Lower leg skin (tissue), 3 donors: ENCODE measurements around the gene SHCBP1.

Source experiments
- POLR2A ChIP-seq, 2 donors: fragments of 450-650 bp; IDR thresholded peaks; one replicate each; pipeline ENCODE4 v1.6.1; 2016 to 2017; ENCODE audit warnings: antibody characterized with exemption in 2 of 2, mild to moderate bottlenecking in 1 of 2, moderate library complexity in 1 of 2
- TF ChIP-seq, protein P1 (sequence below), 3 donors: fragments of 450-650 bp; IDR thresholded peaks; one replicate each; pipeline ENCODE4 v1.5.1; 2016; ENCODE audit warnings: antibody characterized with exemption in 3 of 3, mild to moderate bottlenecking in 3 of 3, moderate library complexity in 2 of 3

DNA sequence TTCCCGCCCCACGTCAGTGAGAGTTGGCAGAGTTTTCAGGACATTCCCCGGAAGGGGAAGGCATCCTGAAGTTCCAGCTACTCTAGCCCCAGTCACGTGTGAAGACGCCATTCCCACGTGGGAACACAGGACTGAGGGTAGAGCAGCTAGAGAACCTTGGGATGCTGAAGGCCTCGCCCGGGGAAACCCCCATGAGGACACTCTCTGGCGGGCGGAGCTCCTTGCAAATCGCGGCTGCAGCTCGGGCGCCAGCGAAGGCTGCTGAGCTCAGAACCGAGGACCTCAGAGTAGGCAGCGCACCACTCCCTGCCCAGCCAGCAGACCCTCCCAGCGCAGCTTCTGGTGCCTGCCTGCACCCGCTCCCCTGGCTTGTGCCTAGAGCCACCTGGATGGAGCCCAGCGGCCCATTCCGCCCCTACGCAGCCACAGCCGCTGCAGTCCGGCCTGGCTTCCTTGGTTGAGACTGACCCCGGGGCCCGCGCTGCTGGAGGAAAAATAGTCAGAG lies 51.9 kb downstream of the SHCBP1 start:
- no peak for TF ChIP-seq POLR2A (IDR thresholded peaks at IDR 0.05)
- TF ChIP-seq, protein P1, sequence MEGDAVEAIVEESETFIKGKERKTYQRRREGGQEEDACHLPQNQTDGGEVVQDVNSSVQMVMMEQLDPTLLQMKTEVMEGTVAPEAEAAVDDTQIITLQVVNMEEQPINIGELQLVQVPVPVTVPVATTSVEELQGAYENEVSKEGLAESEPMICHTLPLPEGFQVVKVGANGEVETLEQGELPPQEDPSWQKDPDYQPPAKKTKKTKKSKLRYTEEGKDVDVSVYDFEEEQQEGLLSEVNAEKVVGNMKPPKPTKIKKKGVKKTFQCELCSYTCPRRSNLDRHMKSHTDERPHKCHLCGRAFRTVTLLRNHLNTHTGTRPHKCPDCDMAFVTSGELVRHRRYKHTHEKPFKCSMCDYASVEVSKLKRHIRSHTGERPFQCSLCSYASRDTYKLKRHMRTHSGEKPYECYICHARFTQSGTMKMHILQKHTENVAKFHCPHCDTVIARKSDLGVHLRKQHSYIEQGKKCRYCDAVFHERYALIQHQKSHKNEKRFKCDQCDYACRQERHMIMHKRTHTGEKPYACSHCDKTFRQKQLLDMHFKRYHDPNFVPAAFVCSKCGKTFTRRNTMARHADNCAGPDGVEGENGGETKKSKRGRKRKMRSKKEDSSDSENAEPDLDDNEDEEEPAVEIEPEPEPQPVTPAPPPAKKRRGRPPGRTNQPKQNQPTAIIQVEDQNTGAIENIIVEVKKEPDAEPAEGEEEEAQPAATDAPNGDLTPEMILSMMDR (IDR thresholded peaks at IDR 0.05) = no peak
